ENCODE results near the gene RGS12. TPM values are rescaled to one million over a fixed set of nuclear protein-coding genes. Genes with fewer than 3 reads are reported as not detected.

RGS12 gene
- total and polyA plus RNA-seq, 2 of the 8 experiments (the other 6 are each of a cell fraction or from before 2014, with no cell fraction given) = 6.0 to 16.4 TPM

DNA sequence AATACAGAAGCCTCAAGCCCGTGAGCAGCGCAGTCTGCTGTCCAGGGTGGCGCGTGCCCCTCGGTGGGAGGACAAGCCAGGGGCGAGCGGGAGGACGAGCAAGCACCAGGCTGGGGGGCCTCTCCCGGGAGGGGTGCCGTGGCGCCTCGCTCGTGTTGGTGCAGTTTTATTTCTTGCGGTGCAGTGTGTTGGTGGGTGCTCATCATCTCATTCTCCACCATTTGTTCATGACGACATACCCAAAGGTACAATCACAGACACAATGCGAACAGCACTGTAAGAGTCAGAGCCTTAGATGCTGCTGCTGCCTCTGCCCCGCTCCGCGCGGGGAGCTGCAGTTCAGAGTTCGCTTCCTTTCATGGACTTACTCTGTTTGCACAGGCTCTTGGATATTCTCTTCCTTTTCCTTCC, 30.3 kb downstream of the RGS12 start (continued):
- TF ChIP-seq RBBP5 (IDR thresholded peaks at IDR 0.05; ENCODE audit: borderline replicate concordance, low read depth, low read length) = no peak
- TF ChIP-seq POU5F1 (IDR thresholded peaks at IDR 0.05; ENCODE audit: low read depth, low read length) = no peak
- TF ChIP-seq MAFK (IDR thresholded peaks at IDR 0.05; ENCODE audit: low read depth, low read length) = no peak
- no peak for TF ChIP-seq SP4 (IDR thresholded peaks at IDR 0.05; ENCODE audit: low read length)

All from H1 (cell line).